Measurements from ENCODE around the gene MATCAP1. TPM values are rescaled to one million over a fixed set of nuclear protein-coding genes. Genes with fewer than 3 reads are reported as not detected.

MATCAP1 gene
- polyA plus RNA-seq, 1 donor (not counting 4 experiments of a cell fraction or from before 2014, with no cell fraction given): 13.3 TPM

DNA sequence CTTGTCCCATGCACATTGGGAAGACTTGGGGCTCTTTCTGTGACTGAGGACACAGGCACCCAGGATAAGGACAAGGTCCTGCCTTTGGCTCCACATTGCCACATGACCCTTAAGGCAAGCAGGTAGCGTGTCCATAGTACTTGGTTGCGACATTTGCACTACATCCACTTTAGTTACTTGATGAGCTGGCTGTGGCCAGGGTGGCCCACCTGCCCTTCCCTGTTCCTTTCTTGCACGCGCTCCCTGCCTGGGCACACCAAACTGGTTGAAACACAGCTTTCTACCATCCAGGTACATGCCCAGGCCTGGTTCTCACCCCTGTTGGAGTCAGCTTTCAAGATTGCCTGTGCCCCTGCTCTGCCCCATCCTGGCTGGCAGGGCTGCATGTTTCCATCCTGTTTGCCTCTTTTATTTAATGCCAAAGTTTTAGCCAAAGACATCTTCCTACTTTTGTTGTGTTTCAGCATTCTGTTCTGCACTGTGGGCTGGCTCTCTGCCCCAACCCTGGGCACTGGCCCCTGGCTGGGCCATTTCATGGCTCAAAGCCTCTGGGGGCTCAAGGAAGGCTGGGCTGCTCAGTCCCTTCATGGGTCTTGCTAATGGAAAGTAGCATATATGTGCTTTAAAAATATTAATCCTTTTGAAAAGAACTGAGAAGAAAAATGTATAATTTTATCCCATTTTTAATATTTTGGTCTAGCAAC, 36.2 kb downstream of the MATCAP1 start:
- dilution Hi-C loops (cut with MboI; ENCODE audit: extremely low pct_ligation_motif_present, low sequenced_read_pairs): no loop called here
- Histone ChIP-seq H3K4me1 (ENCODE audit: control insufficient read depth, extremely low read depth, insufficient read depth, low read length) (peaks cover 14% of the 10 kb centered on the region), H3K9ac (ENCODE audit: control insufficient read depth, extremely low read depth, insufficient read depth, low read length) (no peak overlapping the region), H3K9me1 (ENCODE audit: control insufficient read depth, extremely low read depth, insufficient read depth, low read length) (no peaks in the 10 kb centered on the region), H3K36me3 (ENCODE audit: control insufficient read depth in 2 of 2, extremely low read depth in 1 of 2, insufficient read depth in 2 of 2, low read length in 2 of 2) (peaks cover 42 to 46% of the 10 kb centered on the region in 2 experiments), H4K20me1 (ENCODE audit: control insufficient read depth, extremely low read depth, insufficient read depth, low read length) (no peaks in the 10 kb centered on the region), H3K27me3 (ENCODE audit: control insufficient read depth, extremely low read depth, insufficient read depth, low read length) (no peaks in the 10 kb centered on the region), H3K9me3 (ENCODE audit: control insufficient read depth, low read depth, low read length) (no peaks in the 10 kb centered on the region), H2AFZ (ENCODE audit: control insufficient read depth, low read length) (no peak overlapping the region), H3K27ac (ENCODE audit: control insufficient read depth, insufficient read depth, low read length) (peak overlapping the region; percentile 9), H3K4me3 (ENCODE audit: control insufficient read depth in 2 of 3, extremely low read depth in 1 of 3, insufficient read depth in 2 of 3, low read depth in 1 of 3, low read length in 3 of 3) (no peak overlapping the region), H3K79me2 (ENCODE audit: control insufficient read depth, insufficient read depth, low read length) (no peaks in the 10 kb centered on the region), H3K4me2 (ENCODE audit: control insufficient read depth, extremely low read depth, insufficient read depth, low read depth, low read length) (no peak overlapping the region)
- DNase-seq (ENCODE audit: low read depth, low spot score): no peak
- TF ChIP-seq EZH2 (IDR thresholded peaks at IDR 0.05; ENCODE audit: low read length): no peak
- TF ChIP-seq, protein P1, sequence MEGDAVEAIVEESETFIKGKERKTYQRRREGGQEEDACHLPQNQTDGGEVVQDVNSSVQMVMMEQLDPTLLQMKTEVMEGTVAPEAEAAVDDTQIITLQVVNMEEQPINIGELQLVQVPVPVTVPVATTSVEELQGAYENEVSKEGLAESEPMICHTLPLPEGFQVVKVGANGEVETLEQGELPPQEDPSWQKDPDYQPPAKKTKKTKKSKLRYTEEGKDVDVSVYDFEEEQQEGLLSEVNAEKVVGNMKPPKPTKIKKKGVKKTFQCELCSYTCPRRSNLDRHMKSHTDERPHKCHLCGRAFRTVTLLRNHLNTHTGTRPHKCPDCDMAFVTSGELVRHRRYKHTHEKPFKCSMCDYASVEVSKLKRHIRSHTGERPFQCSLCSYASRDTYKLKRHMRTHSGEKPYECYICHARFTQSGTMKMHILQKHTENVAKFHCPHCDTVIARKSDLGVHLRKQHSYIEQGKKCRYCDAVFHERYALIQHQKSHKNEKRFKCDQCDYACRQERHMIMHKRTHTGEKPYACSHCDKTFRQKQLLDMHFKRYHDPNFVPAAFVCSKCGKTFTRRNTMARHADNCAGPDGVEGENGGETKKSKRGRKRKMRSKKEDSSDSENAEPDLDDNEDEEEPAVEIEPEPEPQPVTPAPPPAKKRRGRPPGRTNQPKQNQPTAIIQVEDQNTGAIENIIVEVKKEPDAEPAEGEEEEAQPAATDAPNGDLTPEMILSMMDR (optimal IDR thresholded peaks at IDR 0.05 in 1 of 3, IDR thresholded peaks at IDR 0.05 in 1 of 3, conservative IDR thresholded peaks at IDR 0.05 in 1 of 3; ENCODE audit: extremely low read depth in 1 of 3, insufficient read depth in 2 of 3, low read length in 3 of 3): no peak
- no peak for FAIRE-seq

GRCh38 chr16:67146523-67147357, 37.0 kb downstream of the MATCAP1 start:
- Histone ChIP-seq H3K36me3 (ENCODE audit: control insufficient read depth in 2 of 2, extremely low read depth in 1 of 2, insufficient read depth in 2 of 2, low read length in 2 of 2) (peaks cover 42 to 52% of the 10 kb centered on the region in 2 experiments), H3K4me1 (ENCODE audit: control insufficient read depth, extremely low read depth, insufficient read depth, low read length) (peaks cover 14% of the 10 kb centered on the region), H3K27ac (ENCODE audit: control insufficient read depth, insufficient read depth, low read length) (peak overlapping the region; percentile 9), H3K4me2 (ENCODE audit: control insufficient read depth, extremely low read depth, insufficient read depth, low read depth, low read length) (no peak overlapping the region), H4K20me1 (ENCODE audit: control insufficient read depth, extremely low read depth, insufficient read depth, low read length) (no peaks in the 10 kb centered on the region), H3K4me3 (ENCODE audit: control insufficient read depth in 2 of 3, extremely low read depth in 1 of 3, insufficient read depth in 2 of 3, low read depth in 1 of 3, low read length in 3 of 3) (no peak overlapping the region), H2AFZ (ENCODE audit: control insufficient read depth, low read length) (no peak overlapping the region), H3K9me3 (ENCODE audit: control insufficient read depth, low read depth, low read length) (no peaks in the 10 kb centered on the region), H3K9ac (ENCODE audit: control insufficient read depth, extremely low read depth, insufficient read depth, low read length) (no peak overlapping the region), H3K27me3 (ENCODE audit: control insufficient read depth, extremely low read depth, insufficient read depth, low read length) (no peaks in the 10 kb centered on the region), H3K79me2 (ENCODE audit: control insufficient read depth, insufficient read depth, low read length) (no peaks in the 10 kb centered on the region), H3K9me1 (ENCODE audit: control insufficient read depth, extremely low read depth, insufficient read depth, low read length) (no peaks in the 10 kb centered on the region)
- dilution Hi-C loops (cut with MboI; ENCODE audit: extremely low pct_ligation_motif_present, low sequenced_read_pairs): no loop called here
- DNase-seq (ENCODE audit: low read depth, low spot score): no peak
- TF ChIP-seq, protein P1 (optimal IDR thresholded peaks at IDR 0.05 in 1 of 3, IDR thresholded peaks at IDR 0.05 in 1 of 3, conservative IDR thresholded peaks at IDR 0.05 in 1 of 3; ENCODE audit: extremely low read depth in 1 of 3, insufficient read depth in 2 of 3, low read length in 3 of 3): no peak
- no peak for TF ChIP-seq EZH2 (IDR thresholded peaks at IDR 0.05; ENCODE audit: low read length)
- FAIRE-seq: no peak
